ENCODE measurements around the gene TACC2. TPM values are rescaled to one million over a fixed set of nuclear protein-coding genes. Genes with fewer than 3 reads are reported as not detected.
A peak's percentile ranks its signal among the peaks of the same experiment; 100 is the strongest.

The TACC2 gene
- total RNA-seq, 4 donors from 2014 or later: 206 to 606 (median 261) TPM

- Histone ChIP-seq H3K36me3 (peaks cover 57% of the 10 kb centered on the region), H3K4me3 (no peak overlapping the region), H3K9me3 (no peaks in the 10 kb centered on the region), H3K4me1 (no peaks in the 10 kb centered on the region), H3K27ac (no peak overlapping the region), H3K27me3 (no peaks in the 10 kb centered on the region)
- TF ChIP-seq EP300 (IDR thresholded peaks at IDR 0.05) (no peak), POLR2A (IDR thresholded peaks at IDR 0.05) (no peak), POLR2AphosphoS5 (IDR thresholded peaks at IDR 0.05) (no peak), CTCF (IDR thresholded peaks at IDR 0.05) (no peak)
- no peak for DNase-seq (ENCODE audit: low spot score in 2 of 2)
- 70% methylated on average over 3 of the region's 3 CpGs for WGBS
Measured at GRCh38 chr10:122213364-122213763, 224.4 kb downstream of the TACC2 start.

GRCh38 chr10:122213766-122214165 lies 224.8 kb downstream of the TACC2 start:
- H3K36me3 ChIP-seq: peaks cover 60% of the 10 kb centered on the region

GRCh38 chr10:122216047-122216446 lies 227.1 kb downstream of the TACC2 start:
- no peak overlapping the region for H3K4me3 ChIP-seq
- H3K27ac ChIP-seq: no peak overlapping the region
- DNase-seq (ENCODE audit: low spot score in 2 of 2): no peak
- WGBS: 79% methylated on average over 2 of the region's 2 CpGs
- H3K4me1 ChIP-seq: no peaks in the 10 kb centered on the region
- TF ChIP-seq POLR2AphosphoS5 (IDR thresholded peaks at IDR 0.05) (no peak), EP300 (IDR thresholded peaks at IDR 0.05) (no peak), CTCF (IDR thresholded peaks at IDR 0.05) (no peak), POLR2A (IDR thresholded peaks at IDR 0.05) (no peak)
- no peaks in the 10 kb centered on the region for H3K9me3 ChIP-seq
- H3K27me3 ChIP-seq: no peaks in the 10 kb centered on the region
- peaks cover 62% of the 10 kb centered on the region for H3K36me3 ChIP-seq

More at GRCh38 chr10:122213766-122214165, 224.8 kb downstream of the TACC2 start:
- no peaks in the 10 kb centered on the region for H3K9me3 ChIP-seq
- H3K27ac ChIP-seq: no peak overlapping the region
- WGBS: 87% methylated on average over 7 of the region's 7 CpGs
- H3K27me3 ChIP-seq: no peaks in the 10 kb centered on the region
- DNase-seq (ENCODE audit: low spot score in 2 of 2): peak in 1 of 2 donors; percentile 53
- H3K4me1 ChIP-seq: no peaks in the 10 kb centered on the region
- no peak overlapping the region for H3K4me3 ChIP-seq
- TF ChIP-seq CTCF (IDR thresholded peaks at IDR 0.05) (no peak), EP300 (IDR thresholded peaks at IDR 0.05) (no peak), POLR2AphosphoS5 (IDR thresholded peaks at IDR 0.05) (no peak), POLR2A (IDR thresholded peaks at IDR 0.05) (no peak)

- TF ChIP-seq POLR2AphosphoS5 (IDR thresholded peaks at IDR 0.05): no peak
- no peak for TF ChIP-seq EP300 (IDR thresholded peaks at IDR 0.05)
- no peak for TF ChIP-seq POLR2A (IDR thresholded peaks at IDR 0.05)
- TF ChIP-seq CTCF (IDR thresholded peaks at IDR 0.05): no peak
- H3K36me3 ChIP-seq: peaks cover 71% of the 10 kb centered on the region
- no peaks in the 10 kb centered on the region for H3K4me1 ChIP-seq
- no peaks in the 10 kb centered on the region for H3K27me3 ChIP-seq
- no peaks in the 10 kb centered on the region for H3K9me3 ChIP-seq
- DNase-seq (ENCODE audit: low spot score in 2 of 2): no peak
- no peak overlapping the region for H3K27ac ChIP-seq
- H3K4me3 ChIP-seq: no peak overlapping the region
- 99% methylated on average over 6 of the region's 6 CpGs for WGBS
Measured at GRCh38 chr10:122219340-122219739, 230.4 kb downstream of the TACC2 start.

GRCh38 chr10:122220736-122221135 lies 231.8 kb downstream of the TACC2 start:
- Histone ChIP-seq H3K9me3 (no peaks in the 10 kb centered on the region), H3K27me3 (no peaks in the 10 kb centered on the region), H3K36me3 (peaks cover 83% of the 10 kb centered on the region), H3K27ac (no peak overlapping the region), H3K4me3 (no peak overlapping the region), H3K4me1 (no peaks in the 10 kb centered on the region)
- WGBS: 87% methylated on average over 2 of the region's 2 CpGs
- TF ChIP-seq EP300 (IDR thresholded peaks at IDR 0.05) (no peak), POLR2A (IDR thresholded peaks at IDR 0.05) (no peak), POLR2AphosphoS5 (IDR thresholded peaks at IDR 0.05) (no peak), CTCF (IDR thresholded peaks at IDR 0.05) (no peak)
- no peak for DNase-seq (ENCODE audit: low spot score in 2 of 2)

All from suprapubic skin (tissue), 4 donors.